HCT116 (cell line): ENCODE data around the gene CYB5RL. TPM values are rescaled to one million over a fixed set of nuclear protein-coding genes. Genes with fewer than 3 reads are reported as not detected.

ENCODE experiments used
- ATAC-seq: fragments of 200-7000 bp; cut with Tn5 transposase; 2 replicates; pipeline ENCODE4 v1.9.1; 2020; ENCODE audit warnings: mild to moderate bottlenecking, moderate library complexity
- BruUV-seq: library from RNA; stranded (reverse); fragments of 400-500 nt; replicated peaks from 2 replicates; lab custom pipeline; 2021; lab: Mats Ljungman, UMichigan
- CTCF ChIA-PET: fragments of 300-600 bp; sonication (Branson Sonifier 250); formaldehyde crosslinking; loops from one replicate; lab custom pipeline; 2021; ENCODE audit warnings: antibody characterized with exemption; lab: Charles Lee
- POLR2A ChIA-PET: fragments of 300-600, 350-600 bp; sonication (Branson Sonifier 250); formaldehyde crosslinking; loops from one replicate; lab custom pipeline; 2021; ENCODE audit warnings: antibody characterized with exemption; lab: Charles Lee
- RAD21 ChIA-PET, 2 experiments: fragments of 300-600 bp; sonication (Branson Sonifier 250); formaldehyde crosslinking; loops; one replicate each; lab custom pipeline; 2023; ENCODE audit warnings: low total read pairs in 2 of 2; ENCODE audit not compliant: uncharacterized antibody in 2 of 2, unreplicated experiment in 2 of 2, low non-redundant PET in 1 of 2; lab: Charles Lee
- DNase-seq: peaks from one replicate; pipeline ENCODE4 v3.0.0-alpha.2; 2010; ENCODE audit warnings: low read depth, low spot score
- H2AFZ ChIP-seq: fragments of 200-600 bp; shearing (Covaris generic), sonication (generic); 2 replicates; pipeline ENCODE4 v1.6.1; 2017; ENCODE audit warnings: low read depth, mixed run types, mixed read lengths, antibody characterized with exemption, low read length; ENCODE audit not compliant: poor library complexity, severe bottlenecking
- H3K27ac ChIP-seq: 2 replicates; pipeline ENCODE4 v1.5.1; 2012; ENCODE audit warnings: low read depth, low read length
- H3K27me3 ChIP-seq: fragments of 200-600 bp; sonication (generic); 2 replicates; pipeline ENCODE4 v1.6.1; 2016; ENCODE audit warnings: mixed run types, low read length, mixed read lengths; ENCODE audit not compliant: insufficient read depth
- H3K36me3 ChIP-seq, 2 experiments: fragments of 200-500 bp in 1 of 2; fragments of 200-600 bp in 1 of 2; sonication (Bioruptor generic) in 1 of 2; sonication (generic) in 1 of 2; 2 replicates each; pipeline versions ENCODE4 v1.5.1 to v1.6.1; 2014 to 2016; ENCODE audit warnings: low read length in 2 of 2, inconsistent platforms in 1 of 2, mixed read lengths in 1 of 2, mixed run types in 1 of 2; ENCODE audit not compliant: insufficient read depth in 2 of 2, control insufficient read depth in 1 of 2
- H3K4me1 ChIP-seq, 2 experiments: fragments of 200-600 bp in 1 of 2; sonication (generic) in 1 of 2; 2 replicates each; pipeline versions ENCODE4 v1.5.1 to v1.6.1; 2012 to 2017; ENCODE audit warnings: low read length in 2 of 2, inconsistent platforms in 1 of 2, mild to moderate bottlenecking in 1 of 2, mixed read lengths in 1 of 2, mixed run types in 1 of 2, moderate library complexity in 1 of 2; ENCODE audit not compliant: insufficient read depth in 2 of 2, control insufficient read depth in 1 of 2
- H3K4me2 ChIP-seq: fragments of 200-600 bp; sonication (generic); 2 replicates; pipeline ENCODE4 v1.6.1; 2017; ENCODE audit warnings: mixed run types, low read length, mixed read lengths
- H3K4me3 ChIP-seq, 2 experiments: fragments of 200-600 bp in 1 of 2; sonication (generic) in 1 of 2; replicated peaks in 1 of 2; 2 replicates each; pipeline ENCODE4 v1.5.1; 2011 to 2016; ENCODE audit warnings: low read length in 2 of 2, control low read depth in 1 of 2, low read depth in 1 of 2, mild to moderate bottlenecking in 1 of 2, mixed read lengths in 1 of 2, mixed run types in 1 of 2
- H3K79me2 ChIP-seq: fragments of 200-600 bp; sonication (generic); 2 replicates; pipeline ENCODE4 v1.6.1; 2017; ENCODE audit warnings: mild to moderate bottlenecking, mixed run types, low read length, moderate library complexity, mixed read lengths; ENCODE audit not compliant: insufficient read depth
- H3K9ac ChIP-seq: fragments of 200-600 bp; sonication (generic); 2 replicates; pipeline ENCODE4 v1.6.1; 2016; ENCODE audit warnings: low read length, mixed read lengths
- H3K9me2 ChIP-seq: fragments of 200-600 bp; sonication (generic), shearing (Covaris generic); 2 replicates; pipeline ENCODE4 v1.6.1; 2017; ENCODE audit warnings: mixed run types, mild to moderate bottlenecking, moderate library complexity; ENCODE audit not compliant: insufficient read depth
- H3K9me3 ChIP-seq, 2 experiments: fragments of 200-500 bp in 1 of 2; fragments of 200-600 bp in 1 of 2; sonication (Bioruptor generic) in 1 of 2; sonication (generic) in 1 of 2; 2 replicates each; pipeline ENCODE4 v1.6.1; 2014 to 2017; ENCODE audit warnings: low read length in 2 of 2, mixed read lengths in 2 of 2, inconsistent platforms in 1 of 2, low read depth in 1 of 2, mild to moderate bottlenecking in 1 of 2, mixed run types in 1 of 2, moderate library complexity in 1 of 2; ENCODE audit not compliant: control insufficient read depth in 1 of 2, insufficient read depth in 1 of 2
- H4K20me1 ChIP-seq: fragments of 200-600 bp; sonication (generic), shearing (Covaris generic); 2 replicates; pipeline ENCODE4 v1.6.1; 2017; ENCODE audit warnings: mixed run types, mild to moderate bottlenecking, moderate library complexity; ENCODE audit not compliant: insufficient read depth
- ATF3 ChIP-seq: IDR thresholded peaks from 2 replicates; pipeline ENCODE4 v1.6.1; 2012
- CBX3 ChIP-seq: IDR thresholded peaks from 2 replicates; pipeline ENCODE4 v1.6.1; 2012; ENCODE audit warnings: low read depth
- CEBPB ChIP-seq: IDR thresholded peaks from 2 replicates; pipeline ENCODE4 v1.6.1; 2012; ENCODE audit warnings: low read depth
- CTCF ChIP-seq, 3 experiments: fragments of 200-600 bp in 1 of 3; sonication (generic) in 1 of 3; IDR thresholded peaks in 2 of 3; conservative IDR thresholded peaks in 1 of 3; 2 replicates each; pipeline ENCODE4 v1.5.1; 2012 to 2017; ENCODE audit warnings: low read depth in 2 of 3, low read length in 2 of 3, antibody characterized with exemption in 1 of 3, borderline replicate concordance in 1 of 3, control low read depth in 1 of 3, mild to moderate bottlenecking in 1 of 3, mixed read lengths in 1 of 3, mixed run types in 1 of 3, moderate library complexity in 1 of 3; ENCODE audit not compliant: insufficient read depth in 1 of 3
- ELF1 ChIP-seq: IDR thresholded peaks from 2 replicates; pipeline ENCODE4 v1.6.1; 2012; ENCODE audit warnings: low read depth, borderline replicate concordance
- FOSL1 ChIP-seq: IDR thresholded peaks from 2 replicates; pipeline ENCODE4 v1.6.1; 2012; ENCODE audit warnings: low read depth
- JUND ChIP-seq: IDR thresholded peaks from 2 replicates; pipeline ENCODE4 v1.6.1; 2012
- MAX ChIP-seq: IDR thresholded peaks from 2 replicates; pipeline ENCODE4 v1.6.1; 2012
- POLR2A ChIP-seq: IDR thresholded peaks from 2 replicates; pipeline ENCODE4 v1.7.0; 2011; ENCODE audit warnings: borderline replicate concordance; ENCODE audit not compliant: insufficient read depth, insufficient read length; ENCODE audit errors: extremely low read depth
- POLR2AphosphoS5 ChIP-seq: IDR thresholded peaks from 2 replicates; pipeline ENCODE4 v1.6.1; 2011; ENCODE audit warnings: mild to moderate bottlenecking, low read depth, low read length, moderate library complexity
- REST ChIP-seq: IDR thresholded peaks from 2 replicates; pipeline ENCODE4 v1.6.1; 2012; ENCODE audit warnings: low read depth
- SIN3A ChIP-seq: IDR thresholded peaks from 2 replicates; pipeline ENCODE4 v1.6.1; 2012; ENCODE audit warnings: low read depth
- SRF ChIP-seq: IDR thresholded peaks from 2 replicates; pipeline ENCODE4 v1.6.1; 2012; ENCODE audit warnings: low read depth
- ZNF274 ChIP-seq: fragments of 200-500 bp; sonication (Bioruptor generic); IDR thresholded peaks from 2 replicates; pipeline ENCODE4 v1.6.1; 2014; ENCODE audit warnings: mild to moderate bottlenecking, low read depth, low read length, inconsistent platforms
- intact Hi-C: fragments of 100-400 bp; cut with micrococcal nuclease; formaldehyde crosslinking; loops from 2 replicates; pipeline ENCODE4 v1.10.0; 2022
- total RNA-seq: library from RNA; stranded (reverse); gene quantifications from one replicate; pipeline ENCODE4 v1.2.1, GENCODE V29; 2021; ENCODE audit not compliant: unreplicated experiment

The CYB5RL gene
- total RNA-seq, 1 experiment from 2014 or later = 11.7 TPM

GRCh38 chr1:54230507-54231339 lies 30.9 kb upstream of the CYB5RL start:
- no TSS peak for BruUV-seq
- H3K4me1 ChIP-seq = peaks cover 23 to 37% of the 10 kb centered on the region in 2 experiments
- H2AFZ ChIP-seq = no peak overlapping the region
- no peaks in the 10 kb centered on the region for H3K36me3 ChIP-seq
- no peak overlapping the region for H3K4me2 ChIP-seq
- ChIA-PET POLR2A (no interaction called here), RAD21 (no interaction called here), CTCF (no interaction called here)
- no peaks in the 10 kb centered on the region for H3K79me2 ChIP-seq
- H3K27ac ChIP-seq = no peak overlapping the region
- H3K9ac ChIP-seq = no peak overlapping the region
- ATAC-seq (no peak), DNase-seq (no peak)
- intact Hi-C loops = no loop called here
- no peak overlapping the region for H3K4me3 ChIP-seq
- H4K20me1 ChIP-seq = no peaks in the 10 kb centered on the region
- H3K27me3 ChIP-seq = no peaks in the 10 kb centered on the region
- no peaks in the 10 kb centered on the region for H3K9me3 ChIP-seq
- no peaks in the 10 kb centered on the region for H3K9me2 ChIP-seq
- TF ChIP-seq JUND = no peak
- no peak for TF ChIP-seq REST
- TF ChIP-seq SRF = no peak
- TF ChIP-seq ELF1 = no peak
- no peak for TF ChIP-seq CBX3
- TF ChIP-seq CTCF (IDR thresholded peaks at IDR 0.05 in 2 of 3, conservative IDR thresholded peaks at IDR 0.05 in 1 of 3; ENCODE audit: borderline replicate concordance in 1 of 3, insufficient read depth in 1 of 3, low read depth in 2 of 3, low read length in 2 of 3) = no peak
- no peak for TF ChIP-seq SIN3A
- no peak for TF ChIP-seq MAX
- no peak for TF ChIP-seq ZNF274
- no peak for TF ChIP-seq POLR2A
- TF ChIP-seq ATF3 = no peak
- no peak for TF ChIP-seq FOSL1
- no peak for TF ChIP-seq CEBPB
- no peak for TF ChIP-seq POLR2AphosphoS5
